BE2C (cell line): ENCODE results near the gene TMC3.
"Not testable (repeated sequence)": the region's sequence is repeated elsewhere in the genome, so short reads cannot be mapped to it uniquely, and the experiment has no call there.

Experiments used
- DNase-seq: peaks from one replicate; pipeline ENCODE4 v3.0.0-alpha.2; 2020
- H3K27me3 ChIP-seq: fragments of 250-450 bp; sonication (Bioruptor Pico); 2 replicates; pipeline ENCODE4 v1.5.1; 2020; ENCODE audit warnings: mild to moderate bottlenecking
- H3K36me3 ChIP-seq: fragments of 250-450 bp; sonication (Bioruptor Pico); 2 replicates; pipeline ENCODE4 v1.5.1; 2020; ENCODE audit warnings: mild to moderate bottlenecking
- H3K4me1 ChIP-seq: fragments of 250-450 bp; sonication (Bioruptor Pico); 2 replicates; pipeline ENCODE4 v1.5.1; 2020
- H3K4me3 ChIP-seq: 2 replicates; pipeline ENCODE4 v1.5.1; 2011; ENCODE audit warnings: low read depth, low read length
- H3K9me3 ChIP-seq: fragments of 250-450 bp; sonication (Bioruptor Pico); 2 replicates; pipeline ENCODE4 v1.5.1; 2020
- CTCF ChIP-seq: IDR thresholded peaks from 2 replicates; pipeline ENCODE4 v1.5.1; 2012; ENCODE audit warnings: mild to moderate bottlenecking, low read depth, low read length

Gene TMC3

GRCh38 chr15:81360491-81360890 is 13.5 kb downstream of the TMC3 start:
- Histone ChIP-seq H3K4me1 (no peaks in the 10 kb centered on the region), H3K9me3 (no peaks in the 10 kb centered on the region), H3K36me3 (no peaks in the 10 kb centered on the region), H3K4me3 (no peak overlapping the region), H3K27me3 (peaks cover 15% of the 10 kb centered on the region)
- DNase-seq: no peak
- no peak for TF ChIP-seq CTCF

- no peaks in the 10 kb centered on the region for H3K36me3 ChIP-seq
- no peaks in the 10 kb centered on the region for H3K4me1 ChIP-seq
- no peaks in the 10 kb centered on the region for H3K9me3 ChIP-seq
- DNase-seq: no peak
- TF ChIP-seq CTCF: no peak
- H3K4me3 ChIP-seq: no peak overlapping the region
- H3K27me3 ChIP-seq: peaks cover 15% of the 10 kb centered on the region
Measured at GRCh38 chr15:81358248-81358647, 15.8 kb downstream of the TMC3 start.

- DNase-seq: no peak
- Histone ChIP-seq H3K4me1 (no peaks in the 10 kb centered on the region), H3K9me3 (no peaks in the 10 kb centered on the region), H3K4me3 (no peak overlapping the region), H3K36me3 (no peaks in the 10 kb centered on the region), H3K27me3 (peaks cover 14% of the 10 kb centered on the region)
- TF ChIP-seq CTCF: peak; percentile 12; the same call in 1 of the 2 replicates
Measured at GRCh38 chr15:81357180-81357686, 16.8 kb downstream of the TMC3 start.

GRCh38 chr15:81356252-81356651 is 17.8 kb downstream of the TMC3 start:
- H3K9me3 ChIP-seq: no peaks in the 10 kb centered on the region
- H3K36me3 ChIP-seq: no peaks in the 10 kb centered on the region
- H3K27me3 ChIP-seq: peaks cover 12% of the 10 kb centered on the region
- no peaks in the 10 kb centered on the region for H3K4me1 ChIP-seq
- DNase-seq: no peak
- no peak for TF ChIP-seq CTCF
- no peak overlapping the region for H3K4me3 ChIP-seq

GRCh38 chr15:81351651-81352050 is 22.4 kb downstream of the TMC3 start:
- no peak for TF ChIP-seq CTCF
- Histone ChIP-seq H3K4me3 (no peak overlapping the region), H3K36me3 (no peaks in the 10 kb centered on the region), H3K9me3 (no peaks in the 10 kb centered on the region), H3K27me3 (no peaks in the 10 kb centered on the region), H3K4me1 (no peaks in the 10 kb centered on the region)
- DNase-seq: no peak

GRCh38 chr15:81349271-81349670 is 24.7 kb downstream of the TMC3 start:
- H3K4me1 ChIP-seq: no peaks in the 10 kb centered on the region
- no peak for TF ChIP-seq CTCF
- no peak overlapping the region for H3K4me3 ChIP-seq
- no peaks in the 10 kb centered on the region for H3K36me3 ChIP-seq
- H3K9me3 ChIP-seq: no peaks in the 10 kb centered on the region; the same call in 1 of the 2 replicates
- H3K27me3 ChIP-seq: no peaks in the 10 kb centered on the region
- DNase-seq: no peak

- not testable (repeated sequence) for H3K36me3 ChIP-seq, DNase-seq, H3K4me3 ChIP-seq, H3K27me3 ChIP-seq, H3K4me1 ChIP-seq, H3K9me3 ChIP-seq
Measured at GRCh38 chr15:81348691-81349090, 25.3 kb downstream of the TMC3 start.
